Suprapubic skin (tissue), 4 donors: ENCODE results near the gene BAIAP2. TPM values are rescaled to one million over a fixed set of nuclear protein-coding genes. Genes with fewer than 3 reads are reported as not detected.
A peak's percentile ranks its signal among the peaks of the same experiment; 100 is the strongest.

Source experiments
- DNase-seq, 2 donors: peaks; one replicate each; pipeline ENCODE4 v3.0.0-alpha.2; 2019; ENCODE audit warnings: low spot score in 2 of 2
- H3K27ac ChIP-seq: fragments of 200-600 bp; sonication (generic); one replicate; pipeline ENCODE4 v1.5.1; 2019
- H3K27me3 ChIP-seq: fragments of 200-600 bp; sonication (generic); one replicate; pipeline ENCODE4 v1.5.1; 2019
- H3K36me3 ChIP-seq: fragments of 200-600 bp; sonication (generic); one replicate; pipeline ENCODE4 v1.5.1; 2019
- H3K4me1 ChIP-seq: fragments of 200-600 bp; sonication (generic); one replicate; pipeline ENCODE4 v1.5.1; 2019
- H3K4me3 ChIP-seq: fragments of 200-600 bp; sonication (generic); one replicate; pipeline ENCODE4 v1.5.1; 2019; ENCODE audit warnings: mild to moderate bottlenecking
- H3K9me3 ChIP-seq: fragments of 200-600 bp; sonication (generic); one replicate; pipeline ENCODE4 v1.5.1; 2019
- EP300 ChIP-seq: sonication (generic); formaldehyde crosslinking; IDR thresholded peaks from one replicate; pipeline ENCODE4 v1.6.1; 2017; ENCODE audit warnings: antibody characterized with exemption
- POLR2A ChIP-seq, 2 donors: fragments of 450-650 bp; IDR thresholded peaks; one replicate each; pipeline ENCODE4 v1.6.1; 2017; ENCODE audit warnings: antibody characterized with exemption in 2 of 2, mild to moderate bottlenecking in 2 of 2, moderate library complexity in 2 of 2
- POLR2AphosphoS5 ChIP-seq, 3 donors: sonication (generic); formaldehyde crosslinking; IDR thresholded peaks; one replicate each; pipeline ENCODE4 v1.6.1; 2017; ENCODE audit warnings: antibody characterized with exemption in 3 of 3
- WGBS: methylation state at CpG from one replicate; pipeline ENCODE4 v1.1.5; 2018; 5-methylcytosine and 5-hydroxymethylcytosine counted together
- total RNA-seq, 4 donors: library from RNA; depleted of rRNA; stranded (reverse); fragments of >200 nt; gene quantifications; one replicate each; pipeline ENCODE4 v1.1.0, GENCODE V29; 2016
- TF ChIP-seq, protein P1 (sequence below), 2 donors: fragments of 200-600 bp in 1 of 2; fragments of 450-650 bp in 1 of 2; sonication (generic) in 1 of 2; IDR thresholded peaks; one replicate each; pipeline ENCODE4 v1.5.1; 2016 to 2019; ENCODE audit warnings: antibody characterized with exemption in 2 of 2, mild to moderate bottlenecking in 1 of 2, moderate library complexity in 1 of 2

The BAIAP2 gene, protein sequence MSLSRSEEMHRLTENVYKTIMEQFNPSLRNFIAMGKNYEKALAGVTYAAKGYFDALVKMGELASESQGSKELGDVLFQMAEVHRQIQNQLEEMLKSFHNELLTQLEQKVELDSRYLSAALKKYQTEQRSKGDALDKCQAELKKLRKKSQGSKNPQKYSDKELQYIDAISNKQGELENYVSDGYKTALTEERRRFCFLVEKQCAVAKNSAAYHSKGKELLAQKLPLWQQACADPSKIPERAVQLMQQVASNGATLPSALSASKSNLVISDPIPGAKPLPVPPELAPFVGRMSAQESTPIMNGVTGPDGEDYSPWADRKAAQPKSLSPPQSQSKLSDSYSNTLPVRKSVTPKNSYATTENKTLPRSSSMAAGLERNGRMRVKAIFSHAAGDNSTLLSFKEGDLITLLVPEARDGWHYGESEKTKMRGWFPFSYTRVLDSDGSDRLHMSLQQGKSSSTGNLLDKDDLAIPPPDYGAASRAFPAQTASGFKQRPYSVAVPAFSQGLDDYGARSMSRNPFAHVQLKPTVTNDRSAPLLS
- total RNA-seq: 100 to 1,000 TPM; 214 to 283 (median 260) TPM

DNA sequence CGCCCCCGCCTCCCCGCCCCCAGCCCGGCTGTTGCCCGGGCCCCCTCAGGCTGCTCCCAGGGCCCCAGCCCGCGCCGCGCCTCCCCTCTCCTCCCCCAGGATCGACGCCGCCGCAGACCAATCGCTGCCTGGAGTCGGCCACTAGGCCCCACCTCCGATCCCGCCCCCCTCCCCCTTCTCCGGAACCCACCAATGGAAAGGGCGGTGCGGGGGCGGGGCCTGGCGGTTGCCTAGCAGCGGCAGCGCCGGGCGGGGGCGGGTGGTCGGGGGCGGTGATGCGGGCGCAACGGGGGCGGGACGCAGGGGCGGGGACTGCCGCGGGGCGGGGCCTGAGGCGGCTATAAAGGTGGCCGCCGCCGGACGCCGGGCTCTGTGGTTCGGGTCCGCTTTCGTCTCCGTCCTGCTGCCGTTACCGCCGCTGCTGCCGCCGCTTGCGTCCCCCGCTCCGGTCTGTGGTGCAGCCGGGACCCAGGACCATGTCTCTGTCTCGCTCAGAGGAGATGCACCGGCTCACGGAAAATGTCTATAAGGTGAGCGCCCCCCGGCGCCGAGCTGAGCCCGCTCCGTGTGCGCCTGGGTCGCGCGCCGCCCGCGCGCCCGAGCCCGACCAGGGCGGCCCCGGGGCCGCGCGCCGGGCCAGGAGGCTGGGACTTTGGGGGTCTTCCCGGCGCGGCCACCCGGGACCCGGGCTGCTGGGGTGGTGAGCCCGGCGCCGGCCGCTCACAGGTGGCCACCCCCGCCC, at the start of gene BAIAP2:
TSS of gene BAIAP2 (plus strand) at position 373 of the 742 bp plus-strand sequence. CDS start at position 477, 104 bp downstream.
- Histone ChIP-seq H3K4me3 (peak within 1 kb of the TSS; percentile 78), H3K36me3 (no peaks in the 10 kb centered on the region), H3K27ac (peak within 1 kb of the TSS; percentile 81), H3K27me3 (no peaks in the 10 kb centered on the region), H3K4me1 (peaks cover 61% of the 10 kb centered on the region), H3K9me3 (no peaks in the 10 kb centered on the region)
- TF ChIP-seq POLR2A (IDR thresholded peaks at IDR 0.05) (peak; percentile 94 to 97), POLR2AphosphoS5 (IDR thresholded peaks at IDR 0.05) (peak; percentile 92 to 98 (median 97)), EP300 (no peak)
- DNase-seq: peak; percentile 97 to 99
- 17% methylated on average over 1 of the region's 92 CpGs for WGBS

DNA sequence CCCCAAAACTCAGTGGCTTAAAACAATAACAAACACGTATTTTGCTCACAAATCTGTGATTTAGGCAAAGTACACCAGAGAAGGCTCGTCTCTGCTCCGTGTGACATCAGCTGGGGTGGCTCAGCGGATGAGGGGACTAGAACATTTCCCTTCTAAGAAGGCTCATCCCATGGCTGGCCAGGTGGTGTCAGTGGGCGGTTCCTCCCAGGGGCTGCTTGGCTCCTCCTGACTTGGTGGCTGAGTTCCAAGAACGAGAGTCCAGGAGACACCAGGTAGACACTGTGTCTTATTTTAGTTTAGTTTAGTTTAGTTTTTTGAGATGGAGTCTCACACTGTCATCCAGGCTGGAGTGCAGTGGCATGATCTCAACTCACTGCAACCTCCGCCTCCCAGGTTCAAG, 48.9 kb upstream of the BAIAP2 start:
- peaks cover 30% of the 10 kb centered on the region for H3K4me1 ChIP-seq
- H3K4me3 ChIP-seq: no peak overlapping the region
- no peaks in the 10 kb centered on the region for H3K9me3 ChIP-seq
- no peaks in the 10 kb centered on the region for H3K36me3 ChIP-seq
- peaks cover 2% of the 10 kb centered on the region for H3K27me3 ChIP-seq
- no peak for DNase-seq
- 72% methylated on average over 7 of the region's 7 CpGs for WGBS
- TF ChIP-seq POLR2AphosphoS5 (IDR thresholded peaks at IDR 0.05): no peak
- TF ChIP-seq EP300: no peak
- no peak for TF ChIP-seq POLR2A (IDR thresholded peaks at IDR 0.05)
- TF ChIP-seq, protein P1, sequence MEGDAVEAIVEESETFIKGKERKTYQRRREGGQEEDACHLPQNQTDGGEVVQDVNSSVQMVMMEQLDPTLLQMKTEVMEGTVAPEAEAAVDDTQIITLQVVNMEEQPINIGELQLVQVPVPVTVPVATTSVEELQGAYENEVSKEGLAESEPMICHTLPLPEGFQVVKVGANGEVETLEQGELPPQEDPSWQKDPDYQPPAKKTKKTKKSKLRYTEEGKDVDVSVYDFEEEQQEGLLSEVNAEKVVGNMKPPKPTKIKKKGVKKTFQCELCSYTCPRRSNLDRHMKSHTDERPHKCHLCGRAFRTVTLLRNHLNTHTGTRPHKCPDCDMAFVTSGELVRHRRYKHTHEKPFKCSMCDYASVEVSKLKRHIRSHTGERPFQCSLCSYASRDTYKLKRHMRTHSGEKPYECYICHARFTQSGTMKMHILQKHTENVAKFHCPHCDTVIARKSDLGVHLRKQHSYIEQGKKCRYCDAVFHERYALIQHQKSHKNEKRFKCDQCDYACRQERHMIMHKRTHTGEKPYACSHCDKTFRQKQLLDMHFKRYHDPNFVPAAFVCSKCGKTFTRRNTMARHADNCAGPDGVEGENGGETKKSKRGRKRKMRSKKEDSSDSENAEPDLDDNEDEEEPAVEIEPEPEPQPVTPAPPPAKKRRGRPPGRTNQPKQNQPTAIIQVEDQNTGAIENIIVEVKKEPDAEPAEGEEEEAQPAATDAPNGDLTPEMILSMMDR (IDR thresholded peaks at IDR 0.05): no peak
- no peak overlapping the region for H3K27ac ChIP-seq

DNA sequence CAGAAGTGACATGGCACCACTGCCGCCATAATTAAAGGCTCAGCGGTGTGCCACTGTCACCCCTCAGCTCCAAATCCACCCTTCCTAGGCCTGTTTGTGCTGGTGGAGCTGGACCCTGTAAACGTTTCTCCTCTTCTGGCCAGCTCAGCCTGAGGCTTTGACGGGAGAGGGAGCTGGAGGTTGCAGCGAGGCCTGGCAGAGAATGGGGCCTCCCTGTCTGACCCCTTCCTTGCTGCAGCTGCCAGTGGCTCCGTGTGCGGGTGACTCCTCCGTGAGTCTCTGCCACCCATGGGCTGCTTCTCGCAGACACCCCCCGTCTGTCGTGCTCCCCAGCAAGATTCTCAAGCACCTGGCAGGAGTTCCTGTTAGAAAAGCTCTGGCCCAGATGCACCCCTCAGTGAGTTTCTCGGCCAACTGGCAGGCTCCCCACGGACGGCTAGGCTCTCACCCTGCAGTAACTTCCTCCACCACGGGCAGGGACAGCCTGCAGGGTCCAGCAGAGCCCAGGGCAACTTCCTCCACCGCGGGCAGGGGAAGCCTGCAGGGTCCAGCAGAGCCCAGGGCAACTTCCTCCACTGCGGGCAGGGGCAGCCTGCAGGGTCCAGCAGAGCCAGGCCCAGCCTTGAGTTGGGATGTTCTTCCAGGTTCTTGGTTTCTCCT, 48.0 kb upstream of the BAIAP2 start:
- Histone ChIP-seq H3K9me3 (no peaks in the 10 kb centered on the region), H3K27me3 (no peaks in the 10 kb centered on the region), H3K36me3 (no peaks in the 10 kb centered on the region), H3K4me3 (no peak overlapping the region), H3K27ac (no peak overlapping the region), H3K4me1 (peaks cover 26% of the 10 kb centered on the region)
- TF ChIP-seq, protein P1 (IDR thresholded peaks at IDR 0.05): no peak
- TF ChIP-seq POLR2A (IDR thresholded peaks at IDR 0.05): no peak
- no peak for TF ChIP-seq POLR2AphosphoS5 (IDR thresholded peaks at IDR 0.05)
- no peak for DNase-seq
- WGBS: 67% methylated on average over 15 of the region's 18 CpGs

DNA sequence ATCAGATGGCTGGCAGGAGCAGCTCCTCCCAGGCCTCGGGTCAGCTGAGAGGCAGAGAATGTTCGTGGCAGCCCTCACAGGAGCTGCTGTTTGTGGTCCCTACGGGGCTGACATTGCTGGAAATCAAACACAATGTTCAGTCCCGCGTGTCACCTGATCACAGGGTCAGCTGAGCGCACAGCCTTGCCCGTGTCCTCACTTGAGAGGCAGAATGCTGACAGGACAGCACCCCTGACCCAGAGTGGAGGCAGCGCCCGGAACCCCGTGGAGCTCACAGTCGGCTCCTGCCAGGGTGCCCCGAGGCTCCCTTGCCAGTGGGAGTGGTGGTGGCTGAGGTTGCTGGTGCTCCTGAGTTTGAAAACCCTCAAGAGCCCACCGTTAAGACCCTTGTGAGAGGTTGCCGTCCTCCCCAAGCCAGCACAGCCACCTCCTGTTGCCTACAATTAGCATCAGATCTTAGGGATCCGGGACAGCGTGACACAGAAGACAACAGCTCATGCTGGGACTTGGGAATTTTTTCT, 47.0 kb upstream of the BAIAP2 start:
- peaks cover 35% of the 10 kb centered on the region for H3K4me1 ChIP-seq
- peak in 1 of 2 donors; percentile 84 for DNase-seq
- peak overlapping the region; percentile 20 for H3K27ac ChIP-seq
- TF ChIP-seq, protein P1 (IDR thresholded peaks at IDR 0.05): no peak
- TF ChIP-seq EP300: no peak
- TF ChIP-seq POLR2AphosphoS5 (IDR thresholded peaks at IDR 0.05): no peak
- TF ChIP-seq POLR2A (IDR thresholded peaks at IDR 0.05): no peak
- H3K36me3 ChIP-seq: no peaks in the 10 kb centered on the region
- H3K4me3 ChIP-seq: peak overlapping the region; percentile 27
- WGBS: 26% methylated on average over 6 of the region's 16 CpGs
- H3K9me3 ChIP-seq: no peaks in the 10 kb centered on the region
- H3K27me3 ChIP-seq: no peaks in the 10 kb centered on the region

DNA sequence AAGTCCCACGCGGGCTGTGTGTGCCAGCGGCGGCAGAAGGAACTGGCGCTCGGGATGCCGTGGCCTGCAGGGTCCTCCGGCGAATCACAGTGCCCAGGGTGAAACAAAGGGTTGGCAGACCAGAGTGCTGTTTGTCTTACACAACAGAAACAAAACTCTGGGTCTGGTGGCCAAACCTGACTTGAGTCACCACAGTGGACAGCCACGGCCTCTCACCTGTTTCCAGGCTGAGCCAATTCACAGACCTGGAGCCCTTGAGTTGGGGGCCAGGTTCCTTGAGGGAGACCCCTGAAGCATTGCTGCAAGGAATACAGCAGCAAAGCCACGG, 45.4 kb upstream of the BAIAP2 start:
- no peaks in the 10 kb centered on the region for H3K27me3 ChIP-seq
- no peaks in the 10 kb centered on the region for H3K36me3 ChIP-seq
- no peak for TF ChIP-seq POLR2A (IDR thresholded peaks at IDR 0.05)
- TF ChIP-seq, protein P1 (IDR thresholded peaks at IDR 0.05): no peak
- TF ChIP-seq EP300: no peak
- no peak for TF ChIP-seq POLR2AphosphoS5 (IDR thresholded peaks at IDR 0.05)
- WGBS: 74% methylated on average over 11 of the region's 11 CpGs
- peaks cover 51% of the 10 kb centered on the region for H3K4me1 ChIP-seq
- no peak for DNase-seq
- no peak overlapping the region for H3K4me3 ChIP-seq
- H3K27ac ChIP-seq: no peak overlapping the region
- H3K9me3 ChIP-seq: no peaks in the 10 kb centered on the region
